Activated CD4-positive, alpha-beta T cell treated with anti-CD3 and anti-CD28 coated beads, Interleukin-2, amount 50 U/mL, for 16 hours (primary cell): ENCODE data around the gene ZNF358.

ENCODE experiments used
- DNase-seq: peaks from one replicate; pipeline ENCODE4 v3.0.0-alpha.2; 2020

The ZNF358 gene

DNA sequence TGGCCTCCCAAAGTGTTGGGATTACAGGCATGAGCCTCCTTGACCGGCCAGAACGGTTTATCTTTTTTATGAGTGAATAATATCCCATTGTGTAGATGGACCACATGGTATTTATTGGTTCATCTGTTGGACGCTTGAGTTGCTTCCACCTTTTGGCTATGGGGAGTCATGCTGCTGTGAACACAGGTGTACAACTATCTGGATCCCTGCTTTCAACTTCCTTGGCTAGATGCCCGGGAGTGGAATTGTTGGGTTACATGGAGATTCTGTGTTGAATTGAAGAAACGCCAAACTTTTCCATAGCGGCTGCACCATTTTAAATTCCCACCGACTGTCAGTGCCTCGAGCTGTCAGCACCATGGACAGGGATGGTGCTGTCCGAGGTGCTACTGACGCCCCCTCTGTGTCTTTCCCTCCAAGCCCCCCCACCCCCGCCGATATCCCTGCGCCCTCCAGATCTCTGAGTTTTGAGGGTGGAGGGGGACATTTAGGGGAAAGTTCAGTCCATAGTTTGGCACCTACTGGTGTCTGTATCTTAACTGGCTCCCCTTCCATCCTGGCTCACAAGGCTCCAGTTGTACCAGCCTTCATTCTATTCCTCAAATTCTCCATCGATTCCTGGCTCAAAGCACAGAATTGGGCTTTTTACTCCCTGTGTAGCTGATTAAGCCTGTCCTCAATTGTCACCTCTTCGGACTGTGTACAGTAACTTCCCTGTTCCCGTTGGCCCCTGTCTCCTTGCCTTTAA is 46.9 kb downstream of the ZNF358 start:
- DNase-seq, result no peak

GRCh38 chr19:7564866-7565265 is 49.0 kb downstream of the ZNF358 start:
- no peak for DNase-seq

GRCh38 chr19:7565332-7565731 is 49.4 kb downstream of the ZNF358 start:
- no peak for DNase-seq
